Measurements from ENCODE around the gene LAMB3.

The LAMB3 gene

GRCh38 chr1:209630383-209631225 lies 21.6 kb downstream of the LAMB3 start:
- no peak for DNase-seq

GRCh38 chr1:209629621-209630382 lies 22.4 kb downstream of the LAMB3 start:
- no peak for DNase-seq

- peak; percentile 44 for DNase-seq
Measured at GRCh38 chr1:209628618-209629299, 23.5 kb downstream of the LAMB3 start.

- peak; percentile 90 for DNase-seq
Measured at GRCh38 chr1:209627732-209628196, 24.5 kb downstream of the LAMB3 start.

GRCh38 chr1:209627027-209627731 lies 25.0 kb downstream of the LAMB3 start:
- no peak for DNase-seq

GRCh38 chr1:209626346-209627026 lies 25.7 kb downstream of the LAMB3 start:
- no peak for DNase-seq

GRCh38 chr1:209625791-209626285 lies 26.4 kb downstream of the LAMB3 start:
- no peak for DNase-seq

- no peak for DNase-seq
Measured at GRCh38 chr1:209624558-209625549, 27.4 kb downstream of the LAMB3 start.

- DNase-seq = no peak
Measured at GRCh38 chr1:209622841-209623829, 29.1 kb downstream of the LAMB3 start.

GRCh38 chr1:209621741-209622655 lies 30.2 kb downstream of the LAMB3 start:
- DNase-seq = no peak

GRCh38 chr1:209621286-209621685 lies 30.9 kb downstream of the LAMB3 start:
- no peak for DNase-seq

GRCh38 chr1:209620487-209620884 lies 31.7 kb downstream of the LAMB3 start:
- no peak for DNase-seq

- DNase-seq = no peak
Measured at GRCh38 chr1:209619696-209620486, 32.3 kb downstream of the LAMB3 start.

GRCh38 chr1:209618756-209619420 lies 33.3 kb downstream of the LAMB3 start:
- DNase-seq = no peak

- DNase-seq = no peak
Measured at GRCh38 chr1:209618291-209618690, 33.9 kb downstream of the LAMB3 start.

GRCh38 chr1:209617755-209618154 lies 34.5 kb downstream of the LAMB3 start:
- DNase-seq = no peak
